Loucy (cell line): ENCODE data around the gene PTH1R.

Source experiments
- H2AFZ ChIP-seq: fragments of 200-600 bp; sonication (generic); 2 replicates; pipeline ENCODE4 v1.6.0; 2016; ENCODE audit warnings: antibody characterized with exemption, mild to moderate bottlenecking, low read length, moderate library complexity
- H3F3A ChIP-seq: fragments of 200-600 bp; 2 replicates; pipeline ENCODE4 v1.6.0; 2016; ENCODE audit warnings: antibody characterized with exemption, low read depth, mild to moderate bottlenecking
- H3K27me3 ChIP-seq: fragments of 200-600 bp; sonication (generic); 2 replicates; pipeline ENCODE4 v1.6.1; 2014; ENCODE audit warnings: low read length, mild to moderate bottlenecking; ENCODE audit not compliant: insufficient read depth, poor library complexity, severe bottlenecking
- H3K36me3 ChIP-seq: fragments of 200-600 bp; sonication (generic); 2 replicates; pipeline ENCODE4 v1.6.1; 2016; ENCODE audit warnings: low read length; ENCODE audit not compliant: insufficient read depth
- H3K4me1 ChIP-seq: fragments of 200-600 bp; sonication (generic); 2 replicates; pipeline ENCODE4 v1.5.1; 2014; ENCODE audit warnings: low read length, mild to moderate bottlenecking; ENCODE audit not compliant: insufficient read depth, poor library complexity, severe bottlenecking
- H3K4me2 ChIP-seq: fragments of 200-600 bp; sonication (generic); 2 replicates; pipeline ENCODE4 v1.6.0; 2014; ENCODE audit warnings: antibody characterized with exemption, low read length, low read depth, mild to moderate bottlenecking; ENCODE audit not compliant: poor library complexity, severe bottlenecking
- H3K4me3 ChIP-seq: fragments of 200-600 bp; sonication (generic); 2 replicates; pipeline ENCODE4 v1.5.1; 2014; ENCODE audit warnings: low read length, mild to moderate bottlenecking, mixed read lengths; ENCODE audit not compliant: poor library complexity, severe bottlenecking
- H3K79me2 ChIP-seq: fragments of 200-600 bp; sonication (generic); 2 replicates; pipeline ENCODE4 v1.6.1; 2014; ENCODE audit warnings: low read length; ENCODE audit not compliant: insufficient read depth
- H3K9ac ChIP-seq: fragments of 200-600 bp; sonication (generic); 2 replicates; pipeline ENCODE4 v1.6.0; 2014; ENCODE audit warnings: mild to moderate bottlenecking, low read depth, low read length, moderate library complexity; ENCODE audit not compliant: poor library complexity, severe bottlenecking
- H3K9me2 ChIP-seq: fragments of 200-600 bp; sonication (generic); replicated peaks from 2 replicates; pipeline ENCODE4 v1.6.1; 2016; ENCODE audit warnings: low read depth, low read length, mixed read lengths
- H3K9me3 ChIP-seq: fragments of 200-600 bp; sonication (generic); 2 replicates; pipeline ENCODE4 v1.6.1; 2014; ENCODE audit warnings: mild to moderate bottlenecking, antibody characterized with exemption, low read length, low read depth; ENCODE audit not compliant: insufficient read depth
- H4K20me1 ChIP-seq: fragments of 200-600 bp; sonication (generic); 2 replicates; pipeline ENCODE4 v1.6.0; 2014; ENCODE audit warnings: antibody characterized with exemption, low read length, mild to moderate bottlenecking; ENCODE audit not compliant: insufficient read depth, poor library complexity, severe bottlenecking
- CTCF ChIP-seq: fragments of 200-600 bp; sonication (generic); conservative IDR thresholded peaks from 2 replicates; pipeline ENCODE4 v1.5.1; 2014; ENCODE audit warnings: mild to moderate bottlenecking, antibody characterized with exemption, low read length
- EZH2phosphoT487 ChIP-seq: fragments of 200-600 bp; IDR thresholded peaks from 2 replicates; pipeline ENCODE4 v1.6.1; 2018; ENCODE audit warnings: antibody characterized with exemption, mild to moderate bottlenecking, moderate library complexity, borderline replicate concordance

Gene PTH1R

DNA sequence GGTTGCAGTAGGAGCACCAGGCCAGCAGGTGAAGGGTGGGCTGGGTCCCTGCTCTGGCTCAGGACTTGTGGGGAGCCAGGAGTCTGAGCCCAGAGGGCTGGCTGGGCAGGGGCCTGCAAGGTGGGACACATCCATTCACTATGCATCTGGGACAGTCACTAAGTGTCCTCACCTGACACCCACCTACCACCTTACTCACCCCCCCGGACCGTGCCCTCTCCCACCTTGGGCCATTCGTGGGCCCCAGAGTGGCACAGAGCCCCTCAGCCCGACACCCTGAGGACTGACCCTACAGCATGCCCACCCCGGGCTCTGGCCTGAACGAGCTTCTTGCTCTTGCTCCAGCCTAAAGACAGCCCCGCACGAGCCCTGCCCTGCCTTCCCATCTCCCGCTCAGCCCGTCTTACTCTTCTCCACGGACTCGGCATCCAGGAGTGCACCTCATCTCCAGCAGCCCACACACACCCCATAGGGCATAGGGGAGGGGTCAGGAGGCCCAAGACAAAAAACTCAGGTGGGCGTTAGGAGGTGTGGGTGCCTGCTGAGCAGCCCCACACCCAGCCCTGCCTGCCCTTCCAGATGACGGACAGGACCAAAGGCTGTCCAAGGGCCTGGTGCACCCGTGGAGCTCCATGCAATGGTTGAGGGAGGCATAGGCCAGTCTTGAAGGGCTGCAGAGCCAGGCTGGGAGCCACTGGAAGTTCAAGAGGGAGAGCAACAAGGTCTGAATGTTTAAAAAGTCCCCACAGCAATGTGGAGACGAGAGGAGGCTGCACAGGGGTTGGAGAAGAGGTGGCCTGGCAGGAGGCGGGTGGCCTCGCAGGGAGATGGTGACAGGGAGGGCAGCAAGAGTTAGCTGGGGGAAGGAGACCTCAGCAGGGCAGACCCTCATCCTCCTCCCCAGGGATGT, 27.0 kb downstream of the PTH1R start:
- Histone ChIP-seq H3F3A (no peaks in the 10 kb centered on the region), H4K20me1 (no peaks in the 10 kb centered on the region), H3K27me3 (no peaks in the 10 kb centered on the region), H3K9me2 (no peaks in the 10 kb centered on the region), H3K4me3 (no peak overlapping the region), H3K36me3 (no peaks in the 10 kb centered on the region), H3K9ac (no peak overlapping the region), H3K79me2 (no peaks in the 10 kb centered on the region), H3K4me1 (peaks cover 4% of the 10 kb centered on the region), H2AFZ (no peak overlapping the region), H3K4me2 (no peak overlapping the region), H3K9me3 (no peaks in the 10 kb centered on the region)
- TF ChIP-seq EZH2phosphoT487: no peak
- TF ChIP-seq CTCF: no peak

GRCh38 chr3:46905213-46905560, 27.7 kb downstream of the PTH1R start:
- Histone ChIP-seq H4K20me1 (no peaks in the 10 kb centered on the region), H3F3A (no peaks in the 10 kb centered on the region), H3K9ac (no peak overlapping the region), H3K36me3 (no peaks in the 10 kb centered on the region), H3K79me2 (no peaks in the 10 kb centered on the region), H3K4me2 (no peak overlapping the region), H2AFZ (no peak overlapping the region), H3K4me3 (no peak overlapping the region), H3K9me2 (no peaks in the 10 kb centered on the region), H3K9me3 (no peaks in the 10 kb centered on the region), H3K27me3 (no peaks in the 10 kb centered on the region), H3K4me1 (peaks cover 4% of the 10 kb centered on the region)
- no peak for TF ChIP-seq CTCF
- TF ChIP-seq EZH2phosphoT487: no peak

DNA sequence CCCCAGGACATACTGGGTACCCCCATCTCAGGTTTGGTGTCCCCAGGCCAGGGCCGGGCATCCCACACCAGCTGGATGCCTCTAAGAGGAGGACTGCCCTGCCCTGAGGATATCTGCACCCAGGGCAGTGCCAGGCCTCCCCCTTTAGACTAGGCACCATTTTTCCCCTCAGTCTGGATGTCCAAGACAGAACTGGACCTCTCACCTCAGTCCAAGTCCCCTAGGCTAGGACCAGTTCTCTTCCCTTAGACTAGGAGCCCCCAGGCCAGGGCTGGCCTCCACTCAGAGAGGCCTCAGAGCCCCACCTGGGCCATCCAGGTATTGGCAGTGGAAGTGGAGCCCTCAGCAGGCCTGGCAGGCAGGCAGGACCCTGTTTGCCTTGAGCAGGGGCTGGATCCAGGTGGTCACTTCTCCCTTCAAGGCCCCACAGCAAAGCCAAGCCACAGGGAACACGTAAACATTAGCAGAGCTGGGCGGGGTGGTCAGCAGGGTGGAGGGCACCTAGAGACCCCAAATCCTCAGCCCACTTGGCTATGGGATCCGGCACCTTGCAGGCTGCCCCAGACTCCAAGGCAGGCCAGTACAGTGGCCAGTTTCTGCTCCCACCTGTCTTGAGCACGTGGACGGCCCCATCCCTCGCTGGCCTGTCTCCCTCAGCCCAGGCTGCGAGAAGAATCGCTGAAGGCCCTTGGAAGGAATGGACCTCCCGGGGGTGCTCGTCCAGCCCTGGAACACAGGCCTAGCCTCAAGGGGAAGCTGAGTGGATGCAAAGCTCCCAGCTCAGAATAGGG, 28.3 kb downstream of the PTH1R start:
- no peaks in the 10 kb centered on the region for H3K79me2 ChIP-seq
- H3K36me3 ChIP-seq: no peaks in the 10 kb centered on the region
- H3K4me1 ChIP-seq: peaks cover 4% of the 10 kb centered on the region
- no peak overlapping the region for H3K9ac ChIP-seq
- no peaks in the 10 kb centered on the region for H3K9me2 ChIP-seq
- H3F3A ChIP-seq: no peaks in the 10 kb centered on the region
- no peak overlapping the region for H3K4me2 ChIP-seq
- no peaks in the 10 kb centered on the region for H3K9me3 ChIP-seq
- no peak overlapping the region for H3K4me3 ChIP-seq
- TF ChIP-seq CTCF: no peak
- TF ChIP-seq EZH2phosphoT487: no peak
- no peaks in the 10 kb centered on the region for H4K20me1 ChIP-seq
- H3K27me3 ChIP-seq: no peaks in the 10 kb centered on the region
- H2AFZ ChIP-seq: no peak overlapping the region
